Stimulated activated memory B cell treated with anti-CD40 and anti-IgM and Interleukin-4, amounts not matched to agents 10 μg/mL and 1 μg/mL and 100 μg/mL, for 72 hours (primary cell): ENCODE data around the gene NPPC.
"Not testable (repeated sequence)": the region's sequence is repeated elsewhere in the genome, so short reads cannot be mapped to it uniquely, and the experiment has no call there.

ENCODE experiments used
- ATAC-seq: fragments of 150-1000 bp; cut with Tn5 transposase; 2 replicates; pipeline ENCODE4 v1.10.0; 2021
- H3K27ac Mint-ChIP-seq: one replicate; pipeline ENCODE4 v1.8.0; 2022; ENCODE audit warnings: mild to moderate bottlenecking, mixed read lengths
- H3K27me3 Mint-ChIP-seq: one replicate; pipeline ENCODE4 v1.8.0; 2022; ENCODE audit warnings: mixed read lengths
- H3K36me3 Mint-ChIP-seq: one replicate; pipeline ENCODE4 v1.8.0; 2022; ENCODE audit warnings: mixed read lengths
- H3K4me1 Mint-ChIP-seq: one replicate; pipeline ENCODE4 v1.8.0; 2022; ENCODE audit warnings: mixed read lengths
- H3K4me3 Mint-ChIP-seq: one replicate; pipeline ENCODE4 v1.8.0; 2022; ENCODE audit warnings: mild to moderate bottlenecking, moderate library complexity, mixed read lengths
- H3K9me3 Mint-ChIP-seq: one replicate; pipeline ENCODE4 v1.8.0; 2022; ENCODE audit warnings: mixed read lengths

Gene NPPC

GRCh38 chr2:231926180-231926741, at the start of gene NPPC:
NPPC (minus strand) TSS chr2:231926396; CDS start chr2:231926249, 147 bp downstream.
- Mint-ChIP-seq H3K9me3 (no peaks in the 10 kb centered on the region), H3K4me1 (peaks cover 25% of the 10 kb centered on the region), H3K4me3 (peak within 1 kb of the TSS; percentile 51), H3K27me3 (peaks cover 76% of the 10 kb centered on the region), H3K36me3 (no peaks in the 10 kb centered on the region), H3K27ac (no peak within 1 kb of the TSS)
- ATAC-seq, result peak; percentile 58

GRCh38 chr2:231975001-231975400, 48.8 kb upstream of the NPPC start:
- Mint-ChIP-seq H3K9me3 (peaks cover 3% of the 10 kb centered on the region), H3K27me3 (no peaks in the 10 kb centered on the region), H3K36me3 (peaks cover 9% of the 10 kb centered on the region), H3K4me3 (no peak overlapping the region), H3K4me1 (peaks cover 13% of the 10 kb centered on the region), H3K27ac (no peak overlapping the region)
- no peak for ATAC-seq

GRCh38 chr2:231970461-231970860, 44.3 kb upstream of the NPPC start:
- no peaks in the 10 kb centered on the region for H3K27me3 Mint-ChIP-seq
- H3K9me3 Mint-ChIP-seq, result peaks cover 2% of the 10 kb centered on the region
- H3K27ac Mint-ChIP-seq, result no peak overlapping the region
- peaks cover 19% of the 10 kb centered on the region for H3K4me1 Mint-ChIP-seq
- peaks cover 14% of the 10 kb centered on the region for H3K36me3 Mint-ChIP-seq
- no peak overlapping the region for H3K4me3 Mint-ChIP-seq
- ATAC-seq, result no peak

- Mint-ChIP-seq H3K27me3 (no peaks in the 10 kb centered on the region), H3K9me3 (peaks cover 2% of the 10 kb centered on the region), H3K27ac (no peak overlapping the region), H3K36me3 (peaks cover 14% of the 10 kb centered on the region), H3K4me1 (peaks cover 25% of the 10 kb centered on the region), H3K4me3 (no peak overlapping the region)
- no peak for ATAC-seq
Observed at GRCh38 chr2:231968820-231969219, 42.6 kb upstream of the NPPC start.

GRCh38 chr2:231966886-231967285, 40.7 kb upstream of the NPPC start:
- ATAC-seq, result no peak
- H3K27ac Mint-ChIP-seq, result no peak overlapping the region
- no peaks in the 10 kb centered on the region for H3K27me3 Mint-ChIP-seq
- H3K4me1 Mint-ChIP-seq, result peaks cover 41% of the 10 kb centered on the region
- H3K4me3 Mint-ChIP-seq, result no peak overlapping the region
- peaks cover 14% of the 10 kb centered on the region for H3K36me3 Mint-ChIP-seq
- peaks cover 2% of the 10 kb centered on the region for H3K9me3 Mint-ChIP-seq

GRCh38 chr2:231965102-231965501, 38.9 kb upstream of the NPPC start:
- peaks cover 49% of the 10 kb centered on the region for H3K4me1 Mint-ChIP-seq
- no peak overlapping the region for H3K4me3 Mint-ChIP-seq
- H3K36me3 Mint-ChIP-seq, result peaks cover 18% of the 10 kb centered on the region
- no peaks in the 10 kb centered on the region for H3K27me3 Mint-ChIP-seq
- H3K27ac Mint-ChIP-seq, result no peak overlapping the region
- peaks cover 2% of the 10 kb centered on the region for H3K9me3 Mint-ChIP-seq
- no peak for ATAC-seq

- H3K27ac Mint-ChIP-seq, result peak within 1 kb of the TSS; percentile 88
- H3K4me1 Mint-ChIP-seq, result peaks cover 37% of the 10 kb centered on the region
- ATAC-seq, result peak; percentile 97
Observed at GRCh38 chr2:231961349-231962166, 35.4 kb upstream of the NPPC start, which contains the start of gene DIS3L2. DIS3L2 (plus strand) TSS chr2:231961713; CDS start chr2:232014928, 53,215 bp downstream.

GRCh38 chr2:231960810-231961348, 34.7 kb upstream of the NPPC start:
- H3K36me3 Mint-ChIP-seq, result peaks cover 4% of the 10 kb centered on the region
- ATAC-seq, result peak; percentile 65

More at GRCh38 chr2:231961349-231962166, 35.4 kb upstream of the NPPC start, which contains the start of gene DIS3L2:
- Mint-ChIP-seq H3K36me3 (peaks cover 4% of the 10 kb centered on the region), H3K27me3 (peaks cover 3% of the 10 kb centered on the region), H3K4me3 (peak within 1 kb of the TSS; percentile 83), H3K9me3 (no peaks in the 10 kb centered on the region)

GRCh38 chr2:231957913-231958763, 31.9 kb upstream of the NPPC start:
- peaks cover 4% of the 10 kb centered on the region for H3K36me3 Mint-ChIP-seq
- no peak for ATAC-seq
- no peak overlapping the region for H3K27ac Mint-ChIP-seq
- no peaks in the 10 kb centered on the region for H3K9me3 Mint-ChIP-seq
- H3K4me1 Mint-ChIP-seq, result peaks cover 17% of the 10 kb centered on the region
- H3K27me3 Mint-ChIP-seq, result peaks cover 26% of the 10 kb centered on the region
- H3K4me3 Mint-ChIP-seq, result no peak overlapping the region

More at GRCh38 chr2:231960810-231961348, 34.7 kb upstream of the NPPC start:
- peaks cover 10% of the 10 kb centered on the region for H3K27me3 Mint-ChIP-seq
- H3K4me3 Mint-ChIP-seq, result peak overlapping the region; percentile 83
- H3K4me1 Mint-ChIP-seq, result peaks cover 30% of the 10 kb centered on the region
- H3K27ac Mint-ChIP-seq, result peak overlapping the region; percentile 88
- no peaks in the 10 kb centered on the region for H3K9me3 Mint-ChIP-seq

GRCh38 chr2:231955758-231956472, 29.7 kb upstream of the NPPC start:
- Mint-ChIP-seq H3K4me3 (no peak overlapping the region), H3K4me1 (peaks cover 4% of the 10 kb centered on the region), H3K36me3 (peaks cover 2% of the 10 kb centered on the region), H3K9me3 (peaks cover 4% of the 10 kb centered on the region), H3K27me3 (peaks cover 34% of the 10 kb centered on the region), H3K27ac (no peak overlapping the region)
- ATAC-seq, result no peak

GRCh38 chr2:231951452-231952035, 25.3 kb upstream of the NPPC start:
- Mint-ChIP-seq H3K4me1 (no peaks in the 10 kb centered on the region), H3K36me3 (no peaks in the 10 kb centered on the region), H3K27me3 (peaks cover 34% of the 10 kb centered on the region), H3K9me3 (peaks cover 4% of the 10 kb centered on the region), H3K4me3 (no peak overlapping the region), H3K27ac (no peak overlapping the region)
- no peak for ATAC-seq

GRCh38 chr2:231947694-231948093, 21.5 kb upstream of the NPPC start:
- Mint-ChIP-seq H3K4me1 (no peaks in the 10 kb centered on the region), H3K4me3 (no peak overlapping the region), H3K9me3 (peaks cover 4% of the 10 kb centered on the region), H3K36me3 (no peaks in the 10 kb centered on the region), H3K27me3 (peaks cover 21% of the 10 kb centered on the region), H3K27ac (no peak overlapping the region)
- no peak for ATAC-seq

- not testable (repeated sequence) for H3K9me3 Mint-ChIP-seq, H3K27ac Mint-ChIP-seq, H3K4me3 Mint-ChIP-seq, H3K36me3 Mint-ChIP-seq, ATAC-seq, H3K4me1 Mint-ChIP-seq
- peaks cover 27% of the 10 kb centered on the region for H3K27me3 Mint-ChIP-seq
Observed at GRCh38 chr2:231947112-231947511, 20.9 kb upstream of the NPPC start.

- Mint-ChIP-seq H3K9me3 (no peaks in the 10 kb centered on the region), H3K4me3 (no peak overlapping the region), H3K4me1 (no peaks in the 10 kb centered on the region), H3K27me3 (peaks cover 31% of the 10 kb centered on the region), H3K36me3 (no peaks in the 10 kb centered on the region), H3K27ac (no peak overlapping the region)
- ATAC-seq, result no peak
Observed at GRCh38 chr2:231946241-231946814, 20.1 kb upstream of the NPPC start.
